ENCODE measurements around the gene DHX15. TPM values are rescaled to one million over a fixed set of nuclear protein-coding genes. Genes with fewer than 3 reads are reported as not detected.

Gene DHX15
- total RNA-seq, 1 donor from 2014 or later = 77.4 TPM

GRCh38 chr4:24477919-24478318, 106.4 kb downstream of the DHX15 start:
- Mint-ChIP-seq H3K4me1 (ENCODE audit: low read depth) (peaks cover 19% of the 10 kb centered on the region), H3K36me3 (ENCODE audit: low read depth) (no peaks in the 10 kb centered on the region), H3K9me3 (ENCODE audit: low read depth) (no peaks in the 10 kb centered on the region), H3K27ac (ENCODE audit: unreplicated experiment) (peak overlapping the region; percentile 80), H3K27me3 (ENCODE audit: low read depth) (peaks cover 7% of the 10 kb centered on the region), H3K4me3 (ENCODE audit: unreplicated experiment) (no peak overlapping the region)
- peak; percentile 7 for TF ChIP-seq CTCF (IDR thresholded peaks at IDR 0.05)
- DNase-seq (ENCODE audit: low spot score) = no peak

Small RNA genes lying within 50 kb of the gene (microRNA-seq; reads per million reads assigned to microRNA genes)
- gene MIR573 (ENCODE audit: borderline number of aligned reads) = not detected

Other genes with a start within 250 kb of the DHX15 start
- 4.2 to 22.9 TPM (median 22.3 TPM) in 3 replicates for gene SOD3, start 211.0 kb upstream of the DHX15 start, total RNA-seq

Measured in chondrocyte (in vitro differentiated cells).